AG20443 (cell line): Measurements from ENCODE around the gene KRT83.
A peak's percentile ranks its signal among the peaks of the same experiment; 100 is the strongest.
"Not testable (repeated sequence)": the region's sequence is repeated elsewhere in the genome, so short reads cannot be mapped to it uniquely, and the experiment has no call there.

ENCODE experiments used
- DNase-seq: peaks from one replicate; pipeline ENCODE4 v3.0.0; 2012; ENCODE audit warnings: low spot score, mixed read lengths

Gene KRT83

DNA sequence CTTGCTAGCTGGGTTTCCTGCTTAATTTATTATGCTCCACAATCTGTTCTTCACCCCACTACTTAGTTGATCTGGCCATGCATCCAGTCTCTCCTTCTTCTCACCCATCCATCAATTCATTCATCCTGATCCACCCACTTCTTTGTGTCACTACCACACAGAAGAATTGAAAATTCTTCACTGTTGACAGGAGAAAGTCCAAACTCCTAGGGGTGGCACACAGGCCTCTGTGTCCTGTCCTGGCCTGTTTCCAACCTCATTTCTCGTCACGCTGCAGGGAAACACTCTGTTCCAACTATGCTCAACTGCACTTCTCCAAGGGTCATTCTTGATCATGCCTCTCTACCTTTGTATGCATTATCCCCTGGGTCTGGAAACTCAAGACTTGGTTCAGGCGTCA is 10.6 kb upstream of the KRT83 start:
- no peak for DNase-seq

DNA sequence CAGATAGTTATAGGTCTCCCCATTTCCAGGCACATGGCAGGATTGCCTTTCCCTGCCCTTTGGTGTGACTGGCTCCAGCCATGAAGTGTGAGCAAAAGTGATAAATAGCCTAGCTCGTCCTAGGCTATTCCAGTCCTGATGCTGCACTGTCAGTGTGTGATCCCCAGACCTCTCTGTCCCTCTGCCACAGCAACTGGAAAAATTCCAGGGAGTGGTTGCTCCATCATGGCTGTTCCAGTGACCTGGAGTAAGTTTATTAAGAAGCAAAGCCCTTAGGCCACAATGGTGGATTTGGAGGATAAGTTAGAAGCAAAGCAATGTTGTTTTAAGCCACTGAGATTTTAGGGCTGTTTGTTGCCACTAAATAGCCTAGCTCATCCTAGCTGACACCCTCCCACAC is 9.8 kb upstream of the KRT83 start:
- no peak for DNase-seq

DNA sequence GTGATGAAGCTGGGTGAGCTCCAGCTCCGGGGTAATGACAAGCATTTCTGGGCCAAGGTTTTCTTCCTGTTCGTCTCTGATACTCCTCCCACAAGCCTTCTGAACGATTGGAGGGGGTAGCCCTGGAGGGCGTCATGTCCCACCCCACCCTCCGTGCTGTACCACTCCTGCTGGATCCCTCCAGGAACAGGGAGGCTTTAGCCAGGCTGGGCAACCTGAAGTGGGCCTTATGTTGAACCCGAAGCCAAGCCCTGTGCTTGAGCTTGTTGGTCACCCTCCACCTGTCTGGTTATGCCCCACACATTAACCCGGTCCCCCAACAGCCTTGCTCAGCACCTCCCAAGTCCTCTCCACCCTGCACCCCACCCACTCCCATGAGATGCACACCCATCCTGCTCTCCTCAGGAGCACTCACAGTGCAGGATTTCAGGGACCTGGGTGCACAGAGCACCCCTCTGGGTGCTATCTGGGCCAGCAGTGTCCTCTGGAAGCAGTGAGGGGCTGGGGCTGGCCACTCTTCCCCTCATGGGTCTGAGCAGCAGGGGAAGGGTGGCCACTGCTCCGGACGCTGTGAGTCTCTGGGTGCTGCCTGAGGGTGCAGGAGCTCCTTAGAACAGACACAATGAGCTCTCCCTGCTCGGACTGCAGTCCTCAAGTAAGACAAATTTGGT is 6.8 kb upstream of the KRT83 start:
- DNase-seq = no peak

DNA sequence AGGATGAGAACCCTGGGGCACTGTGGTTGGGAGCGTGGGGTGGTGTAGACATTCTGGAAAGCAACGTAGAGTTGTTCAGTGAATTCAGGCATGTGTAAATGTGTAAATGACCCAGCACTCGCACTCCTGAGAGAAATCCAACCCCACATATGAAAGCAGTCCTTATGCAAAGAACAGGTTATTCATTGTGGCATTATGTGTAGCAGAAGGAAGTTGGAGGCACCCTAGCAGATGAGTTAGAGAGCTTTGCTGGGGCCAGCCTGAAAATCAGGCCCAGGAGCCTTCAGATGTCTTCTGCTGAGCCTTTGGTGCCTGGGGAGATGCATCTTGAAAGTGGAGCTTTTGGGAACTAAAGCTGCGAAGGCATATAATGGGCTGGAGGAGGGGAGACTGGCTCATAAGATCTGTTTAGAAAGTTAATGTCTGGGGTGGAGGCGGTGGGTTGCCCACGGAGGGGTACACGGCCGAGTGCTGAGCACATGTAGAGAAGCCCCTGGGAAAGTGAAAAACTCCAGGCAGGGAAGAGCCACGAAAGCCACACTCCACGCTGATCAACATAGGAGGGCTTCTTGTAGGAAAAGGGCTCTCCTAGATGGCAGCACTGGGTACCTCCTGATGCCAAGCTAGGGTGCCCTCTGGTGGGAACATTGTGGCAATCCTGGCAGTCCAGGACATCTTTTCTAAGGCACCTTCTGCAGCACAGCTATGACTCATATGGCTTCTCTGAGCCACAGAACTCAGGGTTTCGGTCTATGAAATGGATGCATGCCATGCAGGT is 6.0 kb upstream of the KRT83 start:
- peak; percentile 96 for DNase-seq

DNA sequence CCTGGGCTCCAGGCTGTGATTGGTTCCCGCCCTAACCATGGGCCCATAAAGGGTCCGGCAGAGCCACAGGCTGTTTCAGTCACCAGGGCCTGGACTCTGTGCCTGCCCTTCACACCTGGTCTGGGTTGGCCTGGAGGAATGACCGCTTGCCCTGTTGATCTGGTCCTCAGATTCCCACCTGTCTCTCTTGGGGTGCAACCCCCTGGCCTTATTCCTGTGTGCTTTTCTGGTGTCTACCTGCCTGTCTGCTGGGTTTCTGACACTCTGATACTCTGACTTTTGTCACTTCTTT is 2.9 kb upstream of the KRT83 start:
- DNase-seq = no peak

DNA sequence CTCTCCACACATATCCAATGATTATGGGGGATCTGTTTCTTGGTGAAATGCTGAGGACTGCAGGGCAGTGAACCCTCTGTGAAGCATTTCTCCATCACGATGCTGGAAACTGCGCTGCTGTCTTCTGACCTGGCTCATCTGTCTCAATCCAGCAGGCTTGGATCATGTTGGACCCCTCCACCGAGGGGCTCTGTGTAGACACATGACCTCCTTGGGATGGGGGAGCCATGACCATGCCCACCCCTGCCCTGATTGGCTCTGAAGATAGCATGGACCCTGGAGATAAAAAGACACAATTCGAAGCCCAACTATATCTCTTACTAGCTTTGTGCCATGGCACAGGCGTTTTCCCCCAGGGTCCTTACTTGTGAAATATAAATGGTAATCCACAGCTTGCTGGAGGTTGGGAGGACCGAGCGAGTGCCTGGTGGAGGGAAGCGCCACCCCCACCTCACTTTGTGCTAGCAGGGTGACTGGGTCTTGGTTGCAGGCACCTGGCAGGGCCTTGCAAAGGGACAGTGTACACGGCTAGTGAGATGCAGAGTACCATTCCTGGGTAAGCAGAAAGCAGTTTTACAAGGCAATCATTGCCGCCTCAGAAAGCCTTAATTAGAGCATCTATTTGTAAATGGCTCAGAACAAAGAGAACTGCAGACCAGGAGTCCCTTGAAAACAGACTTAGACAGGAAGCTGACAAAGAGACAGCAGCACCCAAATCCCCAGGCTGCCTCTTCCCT is 2.4 kb upstream of the KRT83 start:
- DNase-seq = no peak

DNA sequence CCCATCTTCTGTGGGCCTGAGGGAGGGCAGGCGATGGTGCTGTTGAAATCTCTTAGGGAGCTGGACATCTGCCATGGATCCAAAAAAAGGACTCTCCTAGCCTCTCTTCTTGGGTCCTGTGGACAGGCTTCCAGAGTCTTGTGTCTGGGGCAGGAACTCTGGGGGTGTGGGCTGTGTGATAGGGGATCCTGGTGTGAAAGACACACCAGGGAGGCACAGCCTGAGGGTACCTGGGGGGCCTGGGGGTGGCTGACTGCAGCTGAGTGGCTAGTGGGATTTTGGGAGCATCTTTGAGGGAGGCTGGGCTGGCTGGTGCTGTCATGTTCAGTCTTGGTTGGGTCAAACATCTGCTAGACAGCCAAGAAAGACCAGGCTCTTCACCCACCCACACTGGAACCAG is 1.8 kb upstream of the KRT83 start:
- no peak for DNase-seq

DNA sequence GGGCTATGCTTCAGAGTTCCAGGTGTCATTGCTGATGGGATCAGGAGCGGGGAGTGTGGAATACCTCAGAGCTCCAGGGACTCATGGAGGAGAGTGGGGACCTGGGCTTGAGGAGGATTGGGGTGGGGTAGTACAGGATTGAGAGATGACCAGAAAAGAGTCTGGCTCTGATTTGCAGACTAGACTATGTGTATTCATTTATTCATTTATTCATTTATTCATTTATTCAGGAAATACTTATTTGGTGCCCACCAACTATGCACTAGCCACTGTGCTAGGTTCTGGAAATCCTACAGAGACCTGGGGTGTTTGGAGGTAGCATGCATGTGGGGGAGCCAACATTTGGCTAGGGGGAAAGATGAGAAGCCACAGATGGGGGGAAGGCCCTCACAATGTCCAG is 871 bp upstream of the KRT83 start:
- DNase-seq = no peak

DNA sequence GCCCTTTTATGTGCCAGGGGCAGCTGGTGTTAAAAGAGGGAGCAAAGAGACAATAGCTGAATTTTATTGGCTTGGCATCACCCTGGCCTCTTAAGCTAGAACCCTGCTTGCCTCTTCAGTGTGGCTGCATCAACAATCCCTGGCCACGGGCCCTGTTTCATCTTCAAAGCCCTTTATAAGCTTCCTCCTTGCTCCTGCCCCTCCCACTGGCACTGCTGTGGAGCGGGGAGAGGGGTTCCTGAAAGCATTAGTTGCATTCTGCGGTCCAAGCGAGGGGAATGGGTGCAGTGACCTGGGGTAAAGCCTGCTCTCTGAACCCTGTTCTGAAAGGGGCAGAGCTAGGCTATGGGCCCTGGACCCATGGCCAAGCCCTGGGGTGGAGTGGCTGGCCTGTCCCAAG is 220 bp upstream of the KRT83 start:
- no peak for DNase-seq

DNA sequence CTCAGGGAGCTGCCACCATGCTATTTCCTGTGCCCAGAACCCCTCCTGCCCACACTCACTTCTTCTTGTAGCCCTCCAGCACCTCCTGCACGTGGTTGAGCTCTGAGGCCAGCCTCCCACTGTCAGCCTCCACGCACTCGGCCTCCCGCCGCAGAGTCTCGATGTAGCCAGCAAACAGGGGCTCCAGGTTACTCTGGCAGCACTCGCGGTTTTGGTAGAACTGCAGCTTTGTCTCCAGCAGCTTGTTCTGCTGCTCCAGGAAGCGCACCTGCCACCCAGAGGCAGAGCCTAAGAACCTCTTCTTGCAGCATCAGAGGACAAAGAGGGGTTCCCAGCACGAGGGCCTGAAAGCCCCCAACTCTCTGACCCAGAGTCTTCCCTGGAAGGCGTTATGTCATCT is 2.1 kb downstream of the KRT83 start:
- no peak for DNase-seq

DNA sequence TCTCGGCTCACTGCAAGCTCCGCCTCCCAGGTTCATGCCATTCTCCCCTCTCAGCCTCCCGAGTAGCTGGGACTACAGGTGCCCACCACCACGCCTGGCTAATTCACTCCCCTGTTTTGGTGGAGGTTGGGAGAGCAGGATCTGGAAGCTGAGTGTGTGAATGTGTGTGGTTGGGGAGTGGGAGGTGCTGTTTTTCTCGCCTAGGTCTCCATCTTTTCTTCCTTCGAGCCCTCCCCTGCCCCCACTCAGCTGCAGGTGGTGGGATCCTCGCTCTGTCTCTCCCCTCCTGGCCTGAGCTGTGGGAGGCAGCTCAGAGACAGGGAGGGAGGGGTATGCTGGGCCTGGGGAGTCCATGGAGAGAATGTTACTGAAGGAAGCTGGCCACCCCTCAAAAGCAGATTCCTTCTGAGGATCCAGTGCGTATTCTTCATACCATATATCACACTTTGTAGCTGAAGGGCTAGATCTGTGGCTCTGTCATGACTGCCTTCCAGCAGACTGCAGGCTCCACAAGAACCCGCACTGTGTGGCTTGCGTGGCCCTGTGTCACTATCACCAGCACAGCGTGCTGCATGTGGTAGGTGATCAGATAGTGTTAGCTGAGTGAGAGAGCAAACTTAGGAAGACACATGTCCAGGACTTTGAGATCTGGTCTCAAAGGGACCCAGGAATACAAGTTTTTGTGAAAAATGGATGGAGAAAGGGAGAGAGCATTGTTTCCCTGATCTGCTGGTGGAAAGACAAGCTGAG is 2.8 kb downstream of the KRT83 start:
- no peak for DNase-seq

DNA sequence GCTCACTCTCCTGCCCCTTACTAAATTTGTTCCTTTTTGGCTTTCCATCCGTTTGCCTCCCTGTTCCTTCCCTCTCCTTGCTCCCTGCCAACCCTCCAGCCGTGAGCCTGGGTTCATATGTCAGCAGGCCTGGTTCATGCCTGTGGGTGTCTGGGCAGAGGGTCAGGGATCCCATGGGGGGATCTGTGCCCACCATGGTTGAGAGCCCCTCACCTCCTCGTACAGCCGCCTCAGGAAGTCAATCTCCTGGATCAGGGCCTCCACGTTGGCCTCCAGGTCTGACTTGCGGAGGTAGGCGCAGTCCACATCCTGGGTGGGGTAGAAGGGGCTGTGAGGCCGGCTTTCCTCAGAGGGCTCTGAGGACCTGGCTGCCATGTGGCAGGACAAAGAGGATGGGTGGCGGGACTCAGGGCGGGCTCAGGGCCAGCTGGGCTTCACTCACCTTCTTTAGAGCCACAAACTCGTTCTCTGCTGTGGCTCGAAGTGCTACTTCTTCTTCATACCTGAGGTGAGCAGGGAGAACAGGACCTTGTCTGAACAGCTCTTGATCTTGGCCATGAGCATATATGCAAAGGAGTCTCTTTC is 3.6 kb downstream of the KRT83 start:
- no peak for DNase-seq

DNA sequence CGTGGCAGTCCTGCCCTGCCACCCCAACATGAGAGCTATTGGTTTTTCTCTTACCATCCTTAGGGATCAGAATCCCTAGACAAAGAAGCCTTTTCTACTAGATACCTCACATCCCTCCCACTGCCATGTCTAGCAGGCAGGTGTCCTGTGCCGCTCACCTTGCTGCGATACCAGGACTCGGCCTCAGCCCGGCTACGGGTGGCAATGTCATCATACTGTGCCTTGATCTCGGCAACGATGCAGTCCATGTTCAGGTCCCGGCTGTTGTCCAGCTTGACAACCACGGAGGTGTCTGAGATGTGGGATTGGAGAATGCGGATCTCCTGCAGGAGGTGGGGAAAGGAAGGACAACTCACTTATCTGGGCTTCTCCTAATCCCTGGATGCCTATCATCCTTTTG is 4.5 kb downstream of the KRT83 start:
- no peak for DNase-seq

DNA sequence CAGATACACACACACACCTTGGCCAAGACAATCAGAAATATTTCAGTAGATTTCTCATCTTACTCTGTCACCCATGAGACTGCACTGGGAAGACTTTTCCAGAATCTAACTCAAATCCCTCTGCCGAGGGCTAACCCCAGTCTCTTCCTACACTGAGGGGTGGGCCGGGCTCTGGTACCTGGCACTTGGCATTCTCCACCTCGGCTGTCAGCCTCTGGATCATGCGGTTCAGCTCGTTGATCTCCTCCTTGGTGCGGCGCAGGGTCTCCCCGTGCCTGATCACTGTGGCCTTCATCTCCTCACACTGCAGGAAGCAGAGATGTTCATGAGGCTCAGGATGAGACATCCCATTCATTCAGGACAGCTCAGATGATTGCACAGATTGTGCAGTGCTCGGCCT is 4.9 kb downstream of the KRT83 start:
- no peak for DNase-seq

DNA sequence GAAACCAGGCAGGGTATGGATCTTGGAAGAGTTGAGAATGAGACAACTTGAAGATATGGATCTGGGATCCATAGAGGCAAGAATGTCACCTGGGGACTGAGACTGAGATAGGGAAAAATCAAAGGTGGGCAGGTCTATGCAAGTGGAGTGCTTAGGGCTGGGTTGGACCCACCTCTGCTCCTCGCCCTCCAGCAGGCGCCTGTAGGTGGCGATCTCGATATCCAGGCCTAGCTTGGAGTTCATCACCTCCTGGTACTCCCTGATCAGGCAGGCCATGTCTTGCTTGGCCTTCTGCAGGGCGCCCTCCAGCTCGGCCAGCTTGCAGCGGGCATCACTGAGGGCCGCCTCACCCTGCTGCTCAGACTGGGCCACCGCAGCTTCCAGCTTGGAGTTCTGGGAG is 5.5 kb downstream of the KRT83 start:
- DNase-seq = not testable (repeated sequence)

DNA sequence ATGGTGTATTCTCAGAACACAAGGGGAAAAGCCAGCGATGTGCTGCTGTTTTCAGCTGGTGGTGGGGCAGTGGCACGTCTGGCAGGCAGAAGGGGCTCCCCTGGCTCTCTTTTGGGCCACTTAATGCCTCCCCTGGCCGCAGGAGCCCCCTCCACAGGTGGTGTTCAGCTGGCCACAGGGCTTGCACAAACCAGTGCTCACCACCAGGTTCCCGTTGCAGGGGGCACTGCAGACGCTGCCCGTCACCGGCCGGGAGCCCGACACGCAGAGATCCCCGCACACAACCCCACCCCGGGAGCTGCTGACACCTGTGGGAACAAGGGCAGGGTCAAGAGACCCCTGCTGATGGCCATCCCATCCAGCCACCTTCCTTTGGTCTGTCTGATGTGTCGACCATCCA is 6.7 kb downstream of the KRT83 start:
- no peak for DNase-seq

DNA sequence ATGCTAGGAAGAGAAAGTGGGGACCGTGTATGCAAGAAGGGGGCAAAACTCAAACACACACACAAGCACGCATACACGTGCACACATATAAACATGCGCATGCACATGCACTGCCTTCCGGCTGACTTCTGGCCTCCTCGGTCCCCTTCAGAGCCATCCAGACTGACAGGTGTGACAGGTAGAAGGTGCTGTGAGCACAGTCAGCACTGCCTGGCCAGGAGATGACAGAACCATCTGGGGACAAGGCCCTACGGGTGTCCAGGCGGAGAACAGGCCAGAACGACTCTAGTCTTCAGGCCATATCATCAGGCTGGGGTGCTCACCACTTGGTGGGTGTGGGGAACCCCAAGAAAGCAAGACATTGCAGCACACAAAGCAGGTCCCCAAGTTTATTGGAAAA is 7.3 kb downstream of the KRT83 start:
- DNase-seq = no peak

DNA sequence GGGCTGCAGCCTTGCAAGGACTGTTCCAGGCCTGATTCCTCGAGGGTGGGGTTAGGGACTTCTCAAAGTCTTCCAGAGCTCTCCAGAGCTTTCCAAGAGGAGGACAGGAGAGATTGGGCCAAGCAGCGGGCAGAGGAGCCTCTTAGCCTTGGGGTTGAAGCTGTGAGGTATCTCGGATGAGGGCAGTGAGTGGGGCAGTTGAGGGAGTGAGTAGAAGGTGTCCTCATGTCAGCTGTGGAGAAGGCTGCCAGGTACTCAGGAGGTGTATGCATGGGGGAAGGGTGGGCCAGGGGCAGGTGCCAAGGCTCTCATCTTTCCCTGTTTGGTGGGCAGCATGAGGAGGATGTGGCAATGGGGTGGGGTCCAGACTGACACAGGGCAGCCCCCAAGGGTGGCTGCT is 7.7 kb downstream of the KRT83 start:
- no peak for DNase-seq

DNA sequence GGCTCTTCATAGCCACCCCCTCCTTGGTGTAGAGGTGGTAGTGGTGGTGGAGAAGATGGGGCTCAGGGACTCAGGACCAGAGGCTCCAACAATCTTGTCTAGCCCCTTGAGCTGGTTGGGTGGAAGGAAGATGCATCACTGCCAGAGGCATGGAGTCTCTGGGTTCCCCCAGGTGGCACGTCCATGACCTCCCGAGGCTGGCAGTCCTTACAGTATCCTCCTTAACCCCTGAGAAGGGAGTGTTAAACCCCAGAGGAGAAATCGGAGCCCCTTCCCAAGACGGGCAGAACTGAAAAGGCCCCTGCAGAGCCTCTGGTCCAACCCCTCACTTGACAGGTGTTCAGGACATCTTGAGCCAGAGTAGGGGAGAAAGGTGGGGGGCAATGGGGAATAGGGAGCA is 9.1 kb downstream of the KRT83 start:
- DNase-seq = no peak

DNA sequence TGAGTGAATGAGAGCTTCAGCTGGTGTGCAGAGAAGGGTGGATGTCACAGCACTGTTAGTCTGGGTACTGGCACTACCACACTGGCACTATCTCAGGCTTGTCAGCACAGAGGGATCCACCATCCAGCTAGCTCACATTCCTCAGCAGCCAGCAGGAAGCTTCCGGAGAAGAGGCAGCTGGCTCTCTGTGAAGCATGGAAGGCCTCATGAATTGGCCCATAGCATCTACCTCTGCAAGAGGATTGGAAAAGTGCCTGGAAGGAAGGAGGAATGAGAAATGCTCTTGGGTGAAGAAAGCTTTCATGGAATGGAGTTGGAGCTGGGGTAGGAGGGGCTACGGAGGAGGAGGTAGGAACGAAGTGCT is 9.9 kb downstream of the KRT83 start:
- DNase-seq = peak; percentile 55

DNA sequence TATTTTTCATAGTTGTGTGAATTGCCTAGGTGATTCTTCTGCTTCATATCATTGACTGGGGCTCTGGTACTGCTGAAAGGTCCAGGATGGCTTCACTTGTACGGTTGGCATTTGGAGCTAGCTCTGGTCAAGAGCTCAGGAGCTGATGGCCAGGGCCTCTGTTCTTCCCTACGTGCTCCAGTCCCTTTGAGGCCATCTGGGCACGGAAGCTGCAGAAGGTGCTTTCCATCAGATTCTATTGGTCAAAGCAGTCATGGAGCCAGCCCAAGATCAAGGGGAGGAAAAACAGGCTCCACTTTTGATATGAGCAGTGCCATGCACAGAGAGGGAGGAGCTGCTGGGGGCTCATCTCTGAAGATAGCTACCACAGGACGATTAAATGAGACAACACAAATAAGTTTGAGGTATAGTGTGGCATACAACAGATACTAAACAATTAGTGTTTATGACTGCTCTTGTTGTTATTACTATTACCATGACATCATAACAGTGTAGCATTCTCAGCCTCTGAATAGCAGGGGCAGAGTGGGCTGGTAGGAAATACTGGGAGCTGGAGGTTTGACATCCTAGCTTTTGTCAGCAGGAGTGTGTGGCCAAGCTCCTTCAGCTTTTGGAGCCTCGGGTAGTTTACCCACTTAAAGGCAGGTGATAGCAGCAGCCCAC is 10.4 kb downstream of the KRT83 start:
- DNase-seq = peak; percentile 53
